H9 (cell line): ENCODE measurements around the gene PICALM. TPM values are rescaled to one million over a fixed set of nuclear protein-coding genes. Genes with fewer than 3 reads are reported as not detected.

Experiments used
- DNase-seq: peaks from one replicate; pipeline ENCODE4 v3.0.0-alpha.2; 2017
- H2AFZ ChIP-seq: one replicate; pipeline ENCODE4 v1.6.1; 2013; ENCODE audit warnings: mild to moderate bottlenecking, low read length, control low read depth, moderate library complexity
- H2AK5ac ChIP-seq: 2 replicates; pipeline ENCODE4 v1.6.1; 2013; ENCODE audit warnings: low read length, control low read depth, mixed read lengths; ENCODE audit not compliant: insufficient read length
- H2BK120ac ChIP-seq: one replicate; pipeline ENCODE4 v1.6.1; 2013; ENCODE audit warnings: low read depth, mild to moderate bottlenecking, low read length, control low read depth, inconsistent platforms; ENCODE audit not compliant: poor library complexity, severe bottlenecking
- H2BK12ac ChIP-seq: 2 replicates; pipeline ENCODE4 v1.6.1; 2013; ENCODE audit warnings: low read length, control low read depth, mixed read lengths, low read depth; ENCODE audit not compliant: insufficient read length
- H2BK15ac ChIP-seq: 2 replicates; pipeline ENCODE4 v1.6.1; 2013; ENCODE audit warnings: low read depth, low read length, control low read depth
- H2BK20ac ChIP-seq: one replicate; pipeline ENCODE4 v1.6.1; 2013; ENCODE audit warnings: low read depth, mild to moderate bottlenecking, low read length, control low read depth, inconsistent platforms; ENCODE audit not compliant: poor library complexity, severe bottlenecking
- H2BK5ac ChIP-seq: 2 replicates; pipeline ENCODE4 v1.6.1; 2013; ENCODE audit warnings: low read length, control low read depth, mixed read lengths; ENCODE audit not compliant: insufficient read length
- H3K14ac ChIP-seq: 2 replicates; pipeline ENCODE4 v1.6.1; 2013; ENCODE audit warnings: low read length, control low read depth; ENCODE audit not compliant: insufficient read depth
- H3K18ac ChIP-seq: 2 replicates; pipeline ENCODE4 v1.6.1; 2013; ENCODE audit warnings: low read depth, mild to moderate bottlenecking, mixed read lengths, low read length, control low read depth; ENCODE audit not compliant: insufficient read length
- H3K23ac ChIP-seq: 2 replicates; pipeline ENCODE4 v1.6.1; 2013; ENCODE audit warnings: low read length, control low read depth, mixed read lengths, low read depth; ENCODE audit not compliant: insufficient read length
- H3K23me2 ChIP-seq: 2 replicates; pipeline ENCODE4 v1.6.1; 2013; ENCODE audit warnings: low read depth, mild to moderate bottlenecking, mixed read lengths, low read length, control low read depth; ENCODE audit not compliant: insufficient read length, poor library complexity, severe bottlenecking
- H3K27ac ChIP-seq: 2 replicates; pipeline ENCODE4 v1.5.1; 2013; ENCODE audit warnings: low read length, control low read depth, mixed read lengths, low read depth; ENCODE audit not compliant: insufficient read length
- H3K27me3 ChIP-seq: 2 replicates; pipeline ENCODE4 v1.6.1; 2013; ENCODE audit warnings: low read length, control low read depth, inconsistent platforms; ENCODE audit not compliant: insufficient read depth
- H3K4ac ChIP-seq: 2 replicates; pipeline ENCODE4 v1.6.1; 2013; ENCODE audit warnings: low read depth, mild to moderate bottlenecking, control low read depth, inconsistent platforms, low read length, moderate library complexity
- H3K4me1 ChIP-seq: 2 replicates; pipeline ENCODE4 v1.6.1; 2013; ENCODE audit warnings: low read length, control low read depth, inconsistent platforms; ENCODE audit not compliant: insufficient read depth
- H3K4me2 ChIP-seq: 2 replicates; pipeline ENCODE4 v1.6.1; 2013; ENCODE audit warnings: low read length, control low read depth, mixed read lengths; ENCODE audit not compliant: insufficient read length, insufficient read depth
- H3K56ac ChIP-seq: 2 replicates; pipeline ENCODE4 v1.6.1; 2013; ENCODE audit warnings: low read depth, mild to moderate bottlenecking, mixed read lengths, low read length, control low read depth; ENCODE audit not compliant: insufficient read length
- H3K79me1 ChIP-seq: 2 replicates; pipeline ENCODE4 v1.6.1; 2013; ENCODE audit warnings: low read depth, mild to moderate bottlenecking, moderate library complexity, low read length, control low read depth, inconsistent platforms; ENCODE audit not compliant: insufficient read depth, poor library complexity, severe bottlenecking
- H3K79me2 ChIP-seq: 2 replicates; pipeline ENCODE4 v1.6.1; 2013; ENCODE audit warnings: low read length, control low read depth, inconsistent platforms; ENCODE audit not compliant: insufficient read depth
- H3K9ac ChIP-seq: 2 replicates; pipeline ENCODE4 v1.6.1; 2013; ENCODE audit warnings: low read length, control low read depth, mixed read lengths; ENCODE audit not compliant: insufficient read length; ENCODE audit errors: extremely low read depth
- H3K9me3 ChIP-seq: one replicate; pipeline ENCODE4 v1.6.1; 2013; ENCODE audit warnings: low read depth, low read length, inconsistent platforms; ENCODE audit not compliant: control insufficient read depth
- H3T11ph ChIP-seq: one replicate; pipeline ENCODE4 v1.6.1; 2013; ENCODE audit warnings: mild to moderate bottlenecking, low read length, control low read depth, inconsistent platforms
- H4K20me1 ChIP-seq: one replicate; pipeline ENCODE4 v1.6.1; 2013; ENCODE audit not compliant: control insufficient read depth, insufficient read length, insufficient read depth
- H4K5ac ChIP-seq: 2 replicates; pipeline ENCODE4 v1.6.1; 2013; ENCODE audit warnings: low read depth, mild to moderate bottlenecking, mixed read lengths, low read length, control low read depth; ENCODE audit not compliant: insufficient read length
- H4K8ac ChIP-seq: replicated peaks from 2 replicates; pipeline ENCODE4 v1.6.1; 2013; ENCODE audit warnings: low read length, control low read depth, mixed read lengths, low read depth; ENCODE audit not compliant: insufficient read length
- H4K91ac ChIP-seq: 2 replicates; pipeline ENCODE4 v1.6.1; 2013; ENCODE audit warnings: low read depth, mild to moderate bottlenecking, moderate library complexity, mixed read lengths, low read length, control low read depth; ENCODE audit not compliant: insufficient read length
- H3K27ac Mint-ChIP-seq, 3 experiments: 2 replicates in 2 of 3; 3 replicates in 1 of 3; pipeline ENCODE4 v1.8.0; 2020 to 2021; ENCODE audit warnings: mixed read lengths in 3 of 3, mild to moderate bottlenecking in 1 of 3, moderate library complexity in 1 of 3
- H3K27me3 Mint-ChIP-seq: 2 replicates; pipeline ENCODE4 v1.8.0; 2021; ENCODE audit warnings: low read depth, mild to moderate bottlenecking, moderate library complexity, mixed read lengths
- H3K36me3 Mint-ChIP-seq, 3 experiments: 2 replicates in 2 of 3; 3 replicates in 1 of 3; pipeline ENCODE4 v1.8.0; 2020 to 2021; ENCODE audit warnings: low read depth in 3 of 3, mixed read lengths in 3 of 3; ENCODE audit not compliant: insufficient read depth in 1 of 3
- H3K4me1 Mint-ChIP-seq, 2 experiments: 2 replicates each; pipeline ENCODE4 v1.8.0; 2020; ENCODE audit warnings: mixed read lengths in 2 of 2
- H3K4me3 Mint-ChIP-seq, 2 experiments: 2 replicates in 1 of 2; 3 replicates in 1 of 2; pipeline ENCODE4 v1.8.0; 2020 to 2021; ENCODE audit warnings: mild to moderate bottlenecking in 2 of 2, mixed read lengths in 2 of 2, moderate library complexity in 1 of 2
- H3K9me3 Mint-ChIP-seq, 2 experiments: 2 replicates in 1 of 2; 3 replicates in 1 of 2; pipeline ENCODE4 v1.8.0; 2020; ENCODE audit warnings: mild to moderate bottlenecking in 2 of 2, mixed read lengths in 2 of 2, moderate library complexity in 1 of 2
- WGBS: extraction: QIAGEN DNeasy Blood & Tissue Kit; methylation state at CpG from one replicate; pipeline ENCODE4 v1.1.7; 2013; ENCODE audit warnings: missing lambda C conversion rate, low lambda C conversion rate, mixed read lengths; ENCODE audit not compliant: insufficient read length; ENCODE audit errors: extremely low coverage; 5-methylcytosine and 5-hydroxymethylcytosine counted together
- total RNA-seq: library from RNA; stranded (reverse); gene quantifications from 2 replicates; pipeline ENCODE4 v1.2.1, GENCODE V29; 2021
- TF ChIP-seq, protein P1 (sequence below): fragments of 200-600 bp; sonication (generic); conservative IDR thresholded peaks from 3 replicates; pipeline ENCODE4 v1.8.0; 2021; ENCODE audit warnings: antibody characterized with exemption, mild to moderate bottlenecking

Gene PICALM
- total RNA-seq, 1 experiment from 2014 or later: 76.4 TPM

DNA sequence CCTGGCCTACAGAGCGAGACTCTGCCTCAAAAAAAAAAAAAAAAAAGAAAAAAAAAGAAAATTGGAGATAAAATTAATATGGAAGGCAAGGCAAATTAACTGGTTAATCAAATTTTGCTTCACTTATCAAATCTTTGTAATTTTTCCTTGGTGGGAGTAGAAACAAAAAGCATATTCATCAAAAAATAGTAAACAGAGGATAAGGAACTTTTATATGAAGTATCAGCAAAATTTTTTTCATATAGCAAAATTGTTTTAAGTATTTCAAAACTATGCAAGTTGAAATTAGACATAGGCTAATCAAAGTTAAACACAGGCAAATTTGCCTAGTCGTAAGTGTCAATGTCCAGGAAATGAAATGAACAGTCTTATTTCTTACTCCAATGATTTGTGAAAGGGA is 33.0 kb downstream of the PICALM start:
- H3K4me2 ChIP-seq: no peak overlapping the region
- no peak for DNase-seq
- H3K18ac ChIP-seq: no peak overlapping the region
- no peaks in the 10 kb centered on the region for H3K27me3 ChIP-seq
- WGBS: no CpG with 5 or more reads among the region's 2 CpGs
- no peaks in the 10 kb centered on the region for H3K23me2 ChIP-seq
- TF ChIP-seq, protein P1, sequence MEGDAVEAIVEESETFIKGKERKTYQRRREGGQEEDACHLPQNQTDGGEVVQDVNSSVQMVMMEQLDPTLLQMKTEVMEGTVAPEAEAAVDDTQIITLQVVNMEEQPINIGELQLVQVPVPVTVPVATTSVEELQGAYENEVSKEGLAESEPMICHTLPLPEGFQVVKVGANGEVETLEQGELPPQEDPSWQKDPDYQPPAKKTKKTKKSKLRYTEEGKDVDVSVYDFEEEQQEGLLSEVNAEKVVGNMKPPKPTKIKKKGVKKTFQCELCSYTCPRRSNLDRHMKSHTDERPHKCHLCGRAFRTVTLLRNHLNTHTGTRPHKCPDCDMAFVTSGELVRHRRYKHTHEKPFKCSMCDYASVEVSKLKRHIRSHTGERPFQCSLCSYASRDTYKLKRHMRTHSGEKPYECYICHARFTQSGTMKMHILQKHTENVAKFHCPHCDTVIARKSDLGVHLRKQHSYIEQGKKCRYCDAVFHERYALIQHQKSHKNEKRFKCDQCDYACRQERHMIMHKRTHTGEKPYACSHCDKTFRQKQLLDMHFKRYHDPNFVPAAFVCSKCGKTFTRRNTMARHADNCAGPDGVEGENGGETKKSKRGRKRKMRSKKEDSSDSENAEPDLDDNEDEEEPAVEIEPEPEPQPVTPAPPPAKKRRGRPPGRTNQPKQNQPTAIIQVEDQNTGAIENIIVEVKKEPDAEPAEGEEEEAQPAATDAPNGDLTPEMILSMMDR: no peak
- Mint-ChIP-seq H3K27me3 (no peaks in the 10 kb centered on the region), H3K4me3 (no peak overlapping the region), H3K27ac (no peak overlapping the region; a peak in 1 of 7 replicates), H3K4me1 (peaks cover 23 to 28% of the 10 kb centered on the region in 2 experiments), H3K9me3 (no peaks in the 10 kb centered on the region), H3K36me3 (peaks cover 0 to 6% (median 0%) of the 10 kb centered on the region in 3 experiments; a peak in 1 of 7 replicates)
- H4K91ac ChIP-seq: no peak overlapping the region
- no peak overlapping the region for H2BK120ac ChIP-seq
- H3K9me3 ChIP-seq: no peaks in the 10 kb centered on the region
- no peak overlapping the region for H2BK15ac ChIP-seq
- H3K9ac ChIP-seq: no peak overlapping the region
- no peak overlapping the region for H2BK20ac ChIP-seq
- H4K20me1 ChIP-seq: no peaks in the 10 kb centered on the region
- peaks cover 17% of the 10 kb centered on the region; the same call in 1 of the 2 replicates for H3K79me2 ChIP-seq
- H3K23ac ChIP-seq: no peak overlapping the region
- H2BK5ac ChIP-seq: no peak overlapping the region
- no peak overlapping the region for H3K14ac ChIP-seq
- H3K4ac ChIP-seq: no peak overlapping the region
- no peak overlapping the region for H2AK5ac ChIP-seq
- H4K8ac ChIP-seq: no peak overlapping the region
- no peak overlapping the region for H4K5ac ChIP-seq
- H2BK12ac ChIP-seq: no peak overlapping the region
- H3T11ph ChIP-seq: no peak overlapping the region
- H3K27ac ChIP-seq: no peak overlapping the region
- no peak overlapping the region for H3K56ac ChIP-seq
- no peak overlapping the region for H2AFZ ChIP-seq
- no peaks in the 10 kb centered on the region for H3K79me1 ChIP-seq
- H3K4me1 ChIP-seq: no peaks in the 10 kb centered on the region
